HG03175 (cell line): ENCODE measurements around the gene MACROD2.
A peak's percentile ranks its signal among the peaks of the same experiment; 100 is the strongest.

Source experiments
- ATAC-seq: cut with Tn5 transposase; IDR thresholded peaks from one replicate; pipeline ENCODE4 v1.9.1; 2021; ENCODE audit warnings: mild to moderate bottlenecking, moderate library complexity; ENCODE audit not compliant: unreplicated experiment

The MACROD2 gene

DNA sequence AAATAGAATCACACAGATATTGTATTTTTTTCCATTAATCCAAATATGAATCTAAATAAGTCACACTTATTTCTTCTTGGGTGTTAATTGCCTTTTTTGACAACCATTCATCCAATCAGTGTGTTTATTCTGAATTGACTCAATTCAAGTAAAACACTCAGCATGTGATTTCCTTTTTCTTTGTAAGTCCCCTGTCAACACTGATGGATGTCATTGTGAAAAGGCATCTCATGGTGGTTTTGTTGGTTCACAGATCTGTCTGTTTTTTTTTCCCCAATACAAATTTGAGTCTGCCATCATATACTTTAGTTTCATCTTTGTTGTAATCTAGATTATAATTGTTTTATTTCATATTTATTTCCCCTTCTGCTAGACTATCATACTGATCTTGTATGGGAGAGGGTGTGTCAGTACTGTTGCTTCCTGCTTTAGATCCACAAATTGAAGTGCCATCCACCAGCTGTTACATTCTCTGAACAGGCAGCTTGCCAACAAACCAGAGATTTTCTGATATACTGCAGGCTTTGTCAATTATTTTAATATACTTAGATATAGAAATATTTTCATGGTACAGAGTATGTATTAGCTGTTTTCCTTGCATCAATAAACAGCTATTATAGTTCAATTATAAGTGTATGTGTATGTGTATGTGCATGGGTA lies 406.3 kb downstream of the MACROD2 start:
- ATAC-seq = no peak

DNA sequence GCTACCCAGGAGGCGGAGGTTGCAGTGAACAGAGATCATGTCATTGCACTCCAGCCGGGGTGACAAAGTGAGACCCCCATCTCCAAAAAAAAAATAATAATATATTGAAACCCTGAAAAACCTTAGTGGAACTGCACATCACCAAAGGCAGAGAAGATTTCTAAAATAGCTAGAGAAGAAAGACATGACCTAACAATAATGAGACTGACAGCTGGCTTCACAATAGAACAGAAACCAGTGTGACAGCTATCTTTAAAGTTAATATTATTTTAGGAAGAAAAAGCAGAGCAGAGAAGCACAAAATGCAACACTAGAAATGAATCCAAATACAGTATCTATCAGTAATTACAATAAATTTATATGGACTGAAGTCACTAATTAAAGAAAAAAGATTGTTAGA lies 409.2 kb downstream of the MACROD2 start:
- ATAC-seq = no peak

DNA sequence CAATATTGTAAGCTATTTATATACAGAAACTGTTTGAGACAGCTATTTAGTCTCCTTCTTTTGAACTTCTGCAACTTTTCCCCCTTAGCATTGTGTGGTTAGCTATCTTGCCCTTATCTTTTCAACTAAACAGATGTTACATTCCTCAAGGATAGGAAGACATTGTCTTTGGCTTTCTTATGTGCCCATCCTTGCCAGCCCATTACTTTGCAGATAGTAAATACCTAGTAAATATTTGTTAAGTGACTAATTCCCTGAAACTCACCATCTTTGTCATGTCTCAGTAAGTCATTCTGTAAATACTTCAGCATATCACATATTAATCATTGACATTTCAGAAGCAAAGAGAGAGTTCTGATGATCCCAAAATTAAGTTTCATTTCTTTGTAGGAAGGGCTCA lies 411.2 kb downstream of the MACROD2 start:
- peak; percentile 77 for ATAC-seq

DNA sequence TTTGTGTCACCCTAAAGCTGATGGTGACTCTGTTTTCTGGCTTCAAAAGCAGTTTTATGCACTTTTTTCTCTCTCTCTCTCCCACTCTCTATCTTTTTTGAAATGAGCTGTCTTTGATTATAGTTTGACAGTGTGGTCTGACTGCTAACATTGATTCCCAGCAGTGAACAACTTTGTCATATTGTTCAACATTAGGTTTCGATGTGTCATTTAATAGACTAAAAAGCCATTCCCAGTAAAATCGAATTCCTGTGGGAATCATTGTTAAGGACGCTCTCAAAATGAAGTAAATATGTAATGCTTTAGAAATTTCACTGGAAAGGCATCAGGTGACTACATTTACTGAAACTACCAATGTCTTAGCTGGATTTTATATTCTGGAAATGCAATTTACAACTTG lies 412.0 kb downstream of the MACROD2 start:
- no peak for ATAC-seq

DNA sequence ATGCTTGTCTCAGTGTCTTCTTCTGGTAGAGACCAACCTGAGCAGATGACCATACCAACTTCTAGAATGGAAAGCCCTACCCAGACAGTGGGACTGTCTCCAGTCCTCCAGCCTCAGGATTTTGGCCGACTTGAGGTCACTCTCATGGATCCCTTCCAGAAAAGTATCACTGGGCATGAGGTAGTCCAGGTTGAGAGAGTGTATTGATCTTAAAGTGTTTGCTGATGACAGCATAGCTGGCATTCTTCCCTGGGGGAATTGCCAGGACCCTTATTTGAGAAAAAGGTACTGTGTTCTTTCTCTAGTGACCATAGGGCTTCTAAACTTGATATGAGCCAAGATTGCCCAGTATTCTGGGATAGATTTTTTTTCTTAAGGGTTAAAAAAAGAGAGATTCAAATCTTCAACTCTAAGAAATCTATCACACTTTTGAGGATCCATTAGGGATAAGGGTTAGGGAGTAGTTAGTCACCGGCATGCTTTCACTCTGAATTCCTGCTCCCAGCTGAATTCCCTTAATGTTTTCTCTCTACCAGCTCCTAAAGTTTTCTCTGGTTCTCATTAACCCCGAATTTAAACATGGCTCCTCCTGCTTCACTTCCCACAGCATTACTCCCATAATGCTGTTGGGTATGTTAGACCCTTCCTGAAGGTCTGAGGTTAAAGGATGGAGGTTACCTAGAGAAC lies 415.7 kb downstream of the MACROD2 start:
- ATAC-seq = no peak

DNA sequence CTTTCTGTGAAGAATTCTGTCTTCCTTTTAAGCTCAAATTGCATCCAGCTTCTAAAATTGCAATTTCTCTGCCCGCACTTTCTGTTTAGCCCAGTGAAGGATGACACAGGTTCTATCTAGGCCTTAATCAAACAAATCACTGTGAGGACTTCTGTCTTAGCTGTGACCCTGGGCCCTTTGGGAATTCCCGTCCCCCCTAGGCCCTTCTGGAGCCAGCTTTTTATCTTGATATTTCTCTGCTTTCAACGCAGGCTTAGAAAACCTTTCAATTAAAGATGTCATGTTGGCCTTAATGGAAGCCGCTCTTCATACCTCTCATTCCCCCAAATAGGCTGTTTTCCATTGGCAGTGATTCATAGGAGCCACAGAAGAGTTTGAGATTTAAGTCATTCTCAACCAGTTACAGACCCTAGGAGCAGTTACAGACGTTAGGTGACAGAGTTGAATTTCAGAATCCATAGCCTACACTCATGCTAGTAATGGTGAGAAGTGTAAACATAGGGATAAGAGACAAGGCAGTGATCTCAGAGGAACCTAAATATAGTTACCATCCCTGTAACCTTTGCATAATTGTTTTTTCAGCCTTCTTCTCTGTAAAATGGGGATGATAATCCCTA lies 416.9 kb downstream of the MACROD2 start:
- ATAC-seq = no peak

DNA sequence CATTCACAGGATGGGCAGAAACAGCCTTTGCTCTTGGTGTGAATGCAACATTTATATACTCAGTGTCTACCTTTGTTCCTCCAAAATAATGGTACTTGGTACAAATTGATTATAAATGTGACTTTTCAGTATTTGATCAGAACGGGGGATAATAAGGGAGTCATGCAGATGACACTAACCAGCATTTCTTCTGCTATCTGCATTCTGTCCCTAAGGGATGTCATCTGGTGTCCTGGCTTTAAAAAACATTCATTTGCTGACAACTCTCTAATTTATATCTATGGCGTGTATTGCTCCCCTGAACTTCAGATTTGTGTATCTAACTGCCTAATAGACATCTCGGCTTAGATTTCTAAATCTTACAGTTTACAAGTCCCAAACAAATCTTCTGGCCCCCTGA lies 418.5 kb downstream of the MACROD2 start:
- no peak for ATAC-seq

DNA sequence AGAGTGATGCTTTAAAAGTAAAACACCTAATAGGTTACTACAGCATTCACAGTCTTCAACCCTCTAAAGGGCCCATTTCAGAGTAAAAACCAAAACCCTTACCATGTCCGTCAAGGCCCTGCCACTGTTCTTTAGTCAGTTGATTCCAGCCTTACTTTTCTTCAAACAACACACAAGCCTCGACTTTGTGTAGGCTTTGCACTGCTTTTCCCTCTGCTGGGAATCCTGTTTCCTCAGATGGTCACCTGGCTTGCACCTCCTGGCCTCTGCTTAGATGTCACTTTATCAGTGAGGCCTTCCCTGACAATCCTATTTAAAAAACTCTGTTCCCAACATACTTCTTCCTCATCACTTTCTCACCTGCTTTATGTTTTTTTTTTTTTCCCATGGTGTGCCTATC lies 419.2 kb downstream of the MACROD2 start:
- no peak for ATAC-seq

DNA sequence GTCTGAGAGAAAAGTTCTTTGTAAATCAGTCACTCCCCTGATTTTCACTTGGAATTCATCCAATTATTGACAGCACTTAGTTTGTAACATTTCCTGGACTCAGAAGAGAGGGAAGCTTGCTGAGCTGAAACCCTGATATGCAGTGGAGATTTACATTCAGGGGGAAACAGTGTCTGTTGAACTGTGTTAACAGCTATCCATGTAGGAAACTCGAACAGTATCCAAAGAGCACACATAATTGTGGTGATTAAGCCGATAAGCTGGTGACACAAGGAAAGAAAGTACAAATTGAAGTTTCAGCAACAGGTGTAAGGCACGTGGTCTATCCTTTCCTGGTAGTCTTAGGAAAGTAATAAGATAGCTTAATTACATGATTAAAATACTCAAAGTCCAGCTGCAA lies 420.2 kb downstream of the MACROD2 start:
- no peak for ATAC-seq

DNA sequence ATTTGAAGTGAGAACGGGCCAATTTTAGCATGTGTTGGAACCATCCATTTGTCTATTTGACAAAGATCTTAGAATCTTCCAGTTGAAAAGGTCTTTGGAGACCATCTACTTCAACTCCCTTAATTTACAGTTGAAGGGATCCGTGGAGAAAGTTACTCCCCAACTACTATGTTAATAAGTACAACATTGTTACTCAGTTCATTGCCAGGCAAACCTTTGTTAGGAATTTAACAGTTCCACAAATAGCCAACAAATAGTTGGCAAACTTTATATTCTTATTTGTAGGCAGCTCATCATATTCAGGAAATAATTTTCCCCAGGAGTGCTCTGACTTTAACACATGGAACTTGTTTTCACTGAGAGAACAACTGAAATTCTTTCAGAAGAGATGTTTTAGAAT lies 423.1 kb downstream of the MACROD2 start:
- no peak for ATAC-seq

DNA sequence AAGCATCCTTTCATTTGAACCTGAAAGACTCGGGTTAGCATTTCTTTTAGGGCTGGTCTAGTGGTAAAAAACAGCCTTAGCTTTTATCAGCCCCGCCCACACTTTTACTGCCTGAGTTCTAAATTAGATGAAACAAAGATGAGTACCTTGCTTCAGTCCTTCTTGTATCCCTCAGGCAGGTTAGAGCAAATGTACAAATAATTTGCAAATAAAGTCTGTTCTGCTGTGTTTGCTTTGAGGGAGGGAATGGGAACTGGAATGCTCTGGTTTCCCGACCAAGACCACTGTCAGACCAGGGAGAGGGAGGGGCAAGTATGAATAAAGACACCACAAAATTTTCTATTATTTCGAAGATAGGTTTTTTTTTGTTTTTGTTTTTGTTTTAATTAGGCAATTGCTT lies 427.6 kb downstream of the MACROD2 start:
- ATAC-seq = no peak

DNA sequence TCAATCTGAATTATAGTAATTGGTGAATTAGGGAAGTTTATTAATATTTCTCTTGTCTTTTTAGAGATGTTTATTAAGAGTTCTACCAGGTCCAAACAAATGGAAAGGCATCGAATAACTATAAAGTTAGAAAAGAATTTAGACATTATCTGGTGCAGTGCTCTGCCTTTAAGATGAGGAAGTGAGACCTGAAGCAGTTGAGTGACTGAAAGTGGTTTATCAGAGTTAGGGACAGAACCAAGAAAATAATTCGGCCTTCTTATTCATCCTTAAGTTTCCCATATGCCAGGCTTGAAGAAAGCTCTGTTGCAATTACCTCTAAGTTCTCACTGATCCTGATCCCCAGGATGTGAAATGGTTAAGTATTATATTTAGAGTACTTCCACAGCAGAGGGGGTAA lies 436.3 kb downstream of the MACROD2 start:
- ATAC-seq = no peak

DNA sequence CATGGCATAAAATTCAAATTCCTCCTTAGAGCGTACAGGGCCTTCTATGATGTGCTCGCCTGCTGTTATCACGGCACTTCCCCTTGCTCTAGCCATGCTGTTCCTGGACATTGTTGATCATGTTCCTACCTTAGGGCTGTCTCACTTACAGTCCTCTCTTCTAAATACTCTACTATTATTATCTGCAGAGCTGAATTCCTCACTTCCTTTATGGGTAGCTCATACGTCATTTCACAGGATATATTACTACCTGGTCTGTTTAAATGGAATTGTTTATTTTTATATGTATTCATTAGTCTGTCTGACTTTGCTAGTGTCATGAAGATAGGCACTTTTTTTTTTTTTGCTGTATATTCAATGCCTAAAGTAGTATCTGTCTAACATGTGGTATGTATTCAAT lies 436.8 kb downstream of the MACROD2 start:
- ATAC-seq = no peak

DNA sequence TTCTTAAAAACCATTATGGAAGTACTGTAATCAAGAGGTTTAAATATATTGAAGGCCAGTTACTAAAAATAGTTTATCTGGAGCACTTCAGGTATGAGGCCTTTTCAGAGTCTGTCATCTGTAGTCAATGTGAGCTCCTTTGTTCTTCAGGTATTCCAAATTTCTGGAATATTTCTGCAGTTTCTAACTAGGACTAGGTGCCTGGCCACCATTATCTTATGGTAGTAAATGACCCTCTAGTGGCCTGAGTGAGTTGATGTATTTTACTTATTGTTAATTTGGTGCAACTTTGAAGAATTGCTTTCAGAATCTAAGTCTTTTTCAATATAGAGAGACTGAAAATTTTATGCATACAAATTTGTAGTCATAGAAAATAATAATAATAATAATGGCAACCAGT lies 437.3 kb downstream of the MACROD2 start:
- ATAC-seq = no peak

DNA sequence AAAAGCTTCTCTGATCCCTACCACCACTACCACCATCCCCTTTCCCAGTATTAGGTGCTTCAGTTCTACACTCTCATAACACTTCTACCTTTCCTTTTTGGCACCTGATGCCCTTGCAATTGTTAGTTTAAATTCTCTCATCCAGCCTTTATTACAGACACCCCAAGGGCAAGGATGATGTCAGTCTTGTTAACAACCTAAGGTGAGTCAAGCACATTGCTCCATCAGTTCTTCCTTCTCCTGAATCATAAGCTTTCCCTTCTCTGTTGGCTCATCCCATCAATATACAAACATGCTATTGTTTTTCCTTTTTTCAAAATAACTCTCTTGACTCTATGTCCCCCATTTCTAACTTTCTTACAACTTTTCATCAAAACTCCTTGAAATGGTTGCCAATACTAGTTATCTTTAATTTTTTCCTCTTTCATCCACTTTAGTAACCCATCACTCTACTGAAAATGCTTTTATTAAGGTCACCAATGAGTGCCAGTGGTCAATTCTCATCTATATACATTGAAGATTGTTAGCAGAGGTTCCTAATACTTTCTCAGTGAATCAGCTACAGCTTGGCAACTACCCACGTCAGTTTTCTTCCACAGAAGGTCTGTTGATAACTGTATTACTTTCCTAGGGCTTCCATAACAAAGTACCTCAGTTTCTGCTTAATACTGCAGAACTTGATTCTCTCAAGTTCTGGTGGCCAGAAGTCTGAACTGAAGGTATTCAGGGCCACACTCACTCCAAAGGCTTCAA lies 439.2 kb downstream of the MACROD2 start:
- ATAC-seq = no peak

DNA sequence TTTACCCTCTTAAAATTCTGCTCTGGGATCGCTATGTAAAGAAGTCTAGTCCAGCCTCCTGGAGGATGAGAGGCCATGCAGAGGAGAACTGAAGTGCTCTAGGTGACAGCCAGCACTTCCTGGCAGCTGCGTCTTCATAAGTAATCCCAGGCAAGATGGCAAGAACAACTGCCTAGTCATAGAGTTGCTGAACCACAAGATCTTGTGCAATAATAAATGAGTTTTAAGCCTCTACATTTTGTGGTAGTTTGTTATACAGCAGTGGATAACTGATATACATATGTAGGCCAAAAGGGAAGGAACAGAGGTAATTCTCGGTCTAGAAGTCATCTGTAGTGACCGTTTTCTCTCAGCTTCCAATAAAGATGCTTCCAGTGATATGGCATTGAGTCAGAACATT lies 445.9 kb downstream of the MACROD2 start:
- ATAC-seq = no peak

DNA sequence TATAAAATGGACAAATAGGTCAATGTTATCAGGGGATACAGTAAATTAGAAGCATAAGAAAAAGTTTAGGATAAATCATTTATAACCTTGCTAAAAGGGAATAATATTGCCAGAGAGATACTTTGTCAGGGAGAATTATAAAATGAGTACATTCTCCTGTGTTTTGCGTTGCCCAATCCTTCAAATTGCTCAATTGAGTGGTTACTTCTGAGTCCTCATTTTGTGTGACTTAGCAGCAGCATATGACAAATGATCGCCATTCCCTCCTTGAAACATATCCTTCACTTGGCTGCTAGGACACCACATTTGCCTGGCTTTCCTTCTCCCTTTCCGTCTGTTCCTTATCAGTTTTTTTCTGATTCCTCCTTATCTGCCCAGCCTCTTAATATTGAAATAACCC lies 448.8 kb downstream of the MACROD2 start:
- ATAC-seq = no peak

DNA sequence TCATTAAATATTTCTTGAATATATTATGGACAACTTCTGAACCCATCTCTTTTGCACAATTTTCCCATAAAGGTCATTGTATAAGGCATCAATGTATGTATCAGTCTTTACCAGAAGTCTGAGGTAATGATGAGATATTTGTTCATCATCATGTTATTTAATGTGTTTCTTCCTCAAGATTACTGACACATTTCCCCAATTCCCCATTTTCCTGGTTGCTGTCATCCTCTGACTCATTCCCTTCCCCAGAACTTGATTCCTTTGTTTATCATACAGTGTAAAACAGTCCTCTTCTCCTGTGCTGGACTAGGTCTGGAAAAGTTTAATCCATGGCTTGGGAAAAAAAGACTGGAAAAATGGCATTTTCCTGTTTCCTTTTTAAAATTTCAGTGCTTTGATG lies 450.0 kb downstream of the MACROD2 start:
- no peak for ATAC-seq

DNA sequence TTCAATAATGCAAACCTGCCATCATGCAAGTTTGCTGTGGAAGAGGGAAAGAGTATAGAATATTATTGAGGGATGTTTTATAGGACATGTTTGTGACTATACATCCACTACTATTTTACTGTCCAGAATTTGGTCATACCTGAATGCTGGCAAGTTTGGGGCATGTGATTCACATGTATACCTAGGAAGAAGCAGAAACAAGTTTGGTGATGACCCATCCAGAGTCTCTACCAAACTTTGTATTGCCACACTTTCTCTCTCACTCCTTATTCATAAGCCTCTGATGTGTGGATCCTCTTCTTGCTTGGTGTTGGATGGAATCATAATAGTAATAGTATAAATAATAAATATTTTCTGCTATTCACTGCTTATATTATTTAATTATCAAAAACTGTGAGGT lies 450.6 kb downstream of the MACROD2 start:
- no peak for ATAC-seq

DNA sequence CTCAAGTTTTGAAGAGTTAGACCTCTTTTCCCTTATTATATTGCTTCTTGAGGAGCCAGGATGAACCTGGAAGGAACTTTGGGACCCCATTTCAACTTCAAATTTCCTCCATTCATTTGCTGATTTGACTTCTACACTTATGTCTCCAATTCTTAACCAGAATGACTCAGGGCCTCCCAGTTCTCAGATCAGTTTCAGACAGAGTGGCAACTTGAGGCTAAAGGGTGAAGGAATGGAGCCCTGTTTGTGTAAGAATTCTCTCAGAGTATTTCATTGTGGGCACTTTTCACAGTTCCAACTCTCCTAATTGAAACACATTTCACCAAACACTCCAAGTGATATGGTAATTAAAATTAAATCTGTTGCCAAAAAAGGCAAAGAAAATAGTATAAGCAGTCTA lies 451.1 kb downstream of the MACROD2 start:
- ATAC-seq = no peak

DNA sequence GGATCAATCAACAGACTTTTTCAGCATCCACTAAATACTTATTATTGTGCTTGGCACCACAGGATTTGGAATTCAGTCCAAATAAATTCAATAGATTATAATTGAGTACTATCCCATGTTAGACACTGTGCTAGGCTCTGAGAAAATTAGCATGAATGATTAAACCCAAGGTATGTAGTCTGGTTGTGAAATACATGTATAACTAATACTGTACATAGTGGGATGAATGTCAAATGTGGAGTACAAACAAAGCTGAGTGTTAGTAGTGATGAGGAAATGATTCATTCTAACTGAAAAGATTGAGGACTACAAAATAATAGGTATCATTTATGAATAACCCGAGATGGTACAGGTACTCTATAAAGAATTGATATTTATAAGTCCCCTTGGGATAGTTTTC lies 454.0 kb downstream of the MACROD2 start:
- no peak for ATAC-seq

DNA sequence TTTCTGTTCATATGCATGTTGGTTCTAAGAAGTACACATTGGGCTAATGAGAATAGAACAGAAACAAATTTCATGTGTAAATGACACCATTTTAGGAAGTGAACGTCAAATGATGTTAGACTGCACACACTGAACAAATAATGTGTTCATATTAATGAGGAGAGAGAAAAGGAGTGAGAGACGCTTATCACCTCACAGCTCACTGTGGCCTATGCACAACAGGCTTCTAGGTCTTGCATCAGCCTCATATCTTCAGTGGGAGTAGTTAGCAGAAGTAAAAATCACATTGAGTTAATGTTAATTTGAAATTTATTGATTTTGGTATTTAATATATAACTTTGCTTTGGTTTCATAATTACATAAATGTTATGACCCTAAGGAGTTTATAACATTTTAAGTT lies 454.9 kb downstream of the MACROD2 start:
- no peak for ATAC-seq
